Measurements from ENCODE around the gene EFCAB8. TPM values are rescaled to one million over a fixed set of nuclear protein-coding genes. Genes with fewer than 3 reads are reported as not detected.

Gene EFCAB8
- total RNA-seq, 4 donors from 2014 or later: not detected

DNA sequence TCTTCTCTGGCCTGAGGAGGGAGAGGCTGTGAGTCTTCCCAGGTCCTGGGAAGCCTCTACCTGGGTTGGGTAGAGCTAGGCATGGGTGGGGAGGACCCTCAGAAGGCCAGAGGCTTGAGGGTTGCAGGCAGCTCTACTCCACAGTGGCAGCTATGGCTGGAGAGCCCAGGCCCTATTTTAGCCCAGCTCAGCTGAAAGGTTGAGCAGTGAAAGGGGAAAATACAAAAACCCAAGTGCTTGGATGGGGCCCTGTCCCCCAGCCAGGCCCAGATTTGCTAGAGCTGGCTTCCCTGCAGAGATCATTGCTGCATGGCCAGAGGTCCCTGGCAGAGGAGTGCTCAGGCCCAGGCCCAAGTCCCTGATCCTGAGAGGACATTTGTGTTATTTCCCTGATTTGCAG lies 99.9 kb downstream of the EFCAB8 start:
- peaks cover 0 to 7% (median 1%) of the 10 kb centered on the region in 3 donors for H3K27me3 ChIP-seq
- ATAC-seq (no peak), DNase-seq (no peak)
- in situ Hi-C loops (cut with MboI; ENCODE audit: low sequenced_read_pairs in 4 of 4): no loop called here
- TF ChIP-seq, protein P1, sequence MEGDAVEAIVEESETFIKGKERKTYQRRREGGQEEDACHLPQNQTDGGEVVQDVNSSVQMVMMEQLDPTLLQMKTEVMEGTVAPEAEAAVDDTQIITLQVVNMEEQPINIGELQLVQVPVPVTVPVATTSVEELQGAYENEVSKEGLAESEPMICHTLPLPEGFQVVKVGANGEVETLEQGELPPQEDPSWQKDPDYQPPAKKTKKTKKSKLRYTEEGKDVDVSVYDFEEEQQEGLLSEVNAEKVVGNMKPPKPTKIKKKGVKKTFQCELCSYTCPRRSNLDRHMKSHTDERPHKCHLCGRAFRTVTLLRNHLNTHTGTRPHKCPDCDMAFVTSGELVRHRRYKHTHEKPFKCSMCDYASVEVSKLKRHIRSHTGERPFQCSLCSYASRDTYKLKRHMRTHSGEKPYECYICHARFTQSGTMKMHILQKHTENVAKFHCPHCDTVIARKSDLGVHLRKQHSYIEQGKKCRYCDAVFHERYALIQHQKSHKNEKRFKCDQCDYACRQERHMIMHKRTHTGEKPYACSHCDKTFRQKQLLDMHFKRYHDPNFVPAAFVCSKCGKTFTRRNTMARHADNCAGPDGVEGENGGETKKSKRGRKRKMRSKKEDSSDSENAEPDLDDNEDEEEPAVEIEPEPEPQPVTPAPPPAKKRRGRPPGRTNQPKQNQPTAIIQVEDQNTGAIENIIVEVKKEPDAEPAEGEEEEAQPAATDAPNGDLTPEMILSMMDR (IDR thresholded peaks at IDR 0.05 in 4 of 5, conservative IDR thresholded peaks at IDR 0.05 in 1 of 5): no peak
- TF ChIP-seq POLR2A (IDR thresholded peaks at IDR 0.05): no peak
- no peaks in the 10 kb centered on the region for H3K4me1 ChIP-seq
- H3K4me3 ChIP-seq: no peak overlapping the region
- intact Hi-C loops (cut with DNase I; ENCODE audit: low total_unique reads): no loop called here
- H3K27ac ChIP-seq: no peak overlapping the region
- H3K9me3 ChIP-seq: peaks cover 0 to 4% (median 0%) of the 10 kb centered on the region in 3 donors
- H3K36me3 ChIP-seq: no peaks in the 10 kb centered on the region

- Histone ChIP-seq H3K4me3 (no peak overlapping the region), H3K4me1 (no peaks in the 10 kb centered on the region), H3K9me3 (no peaks in the 10 kb centered on the region), H3K27ac (no peak overlapping the region), H3K36me3 (no peaks in the 10 kb centered on the region), H3K27me3 (peaks cover 0 to 3% (median 0%) of the 10 kb centered on the region in 3 donors)
- no peak for DNase-seq
- no peak for TF ChIP-seq POLR2A (IDR thresholded peaks at IDR 0.05)
- TF ChIP-seq, protein P1 (IDR thresholded peaks at IDR 0.05 in 4 of 5, conservative IDR thresholded peaks at IDR 0.05 in 1 of 5): no peak
- in situ Hi-C loops (cut with MboI; ENCODE audit: low sequenced_read_pairs in 4 of 4) (no loop called here), intact Hi-C loops (cut with DNase I; ENCODE audit: low total_unique reads) (no loop called here)
- no peak for ATAC-seq
Measured at GRCh38 chr20:32959351-32960221, 100.9 kb downstream of the EFCAB8 start.

DNA sequence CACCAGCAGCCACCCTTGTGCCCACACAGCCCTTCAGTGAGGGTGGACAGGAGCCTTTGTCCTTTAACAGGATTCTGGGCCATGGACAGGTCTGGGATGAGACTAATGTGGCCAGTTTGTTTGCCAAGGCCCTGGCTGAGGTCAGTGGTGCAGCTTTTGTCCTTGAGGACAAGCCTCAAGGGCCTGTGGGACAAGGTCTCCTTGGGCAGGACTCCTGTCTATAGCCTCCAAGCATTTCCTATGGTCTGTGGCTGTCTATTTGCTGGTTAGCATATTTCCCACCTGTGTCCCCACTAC lies 101.4 kb downstream of the EFCAB8 start:
- ATAC-seq (no peak), DNase-seq (no peak)
- Histone ChIP-seq H3K36me3 (no peaks in the 10 kb centered on the region), H3K27me3 (peaks cover 0 to under 1% (median under 1%) of the 10 kb centered on the region in 3 donors), H3K4me1 (no peaks in the 10 kb centered on the region), H3K4me3 (no peak overlapping the region), H3K9me3 (no peaks in the 10 kb centered on the region), H3K27ac (no peak overlapping the region)
- TF ChIP-seq, protein P1 (IDR thresholded peaks at IDR 0.05 in 4 of 5, conservative IDR thresholded peaks at IDR 0.05 in 1 of 5): no peak
- no peak for TF ChIP-seq POLR2A (IDR thresholded peaks at IDR 0.05)
- intact Hi-C loops (cut with DNase I; ENCODE audit: low total_unique reads): no loop called here
- in situ Hi-C loops (cut with MboI; ENCODE audit: low sequenced_read_pairs in 4 of 4): no loop called here

- no peak overlapping the region for H3K27ac ChIP-seq
- no peaks in the 10 kb centered on the region for H3K4me1 ChIP-seq
- H3K27me3 ChIP-seq: peaks cover 0 to 5% (median 0%) of the 10 kb centered on the region in 3 donors
- in situ Hi-C loops (cut with MboI; ENCODE audit: low sequenced_read_pairs in 4 of 4): no loop called here
- no peaks in the 10 kb centered on the region for H3K36me3 ChIP-seq
- no peak for ATAC-seq
- no peak overlapping the region for H3K4me3 ChIP-seq
- TF ChIP-seq, protein P1 (IDR thresholded peaks at IDR 0.05 in 4 of 5, conservative IDR thresholded peaks at IDR 0.05 in 1 of 5): no peak
- TF ChIP-seq POLR2A (IDR thresholded peaks at IDR 0.05): no peak
- no peaks in the 10 kb centered on the region for H3K9me3 ChIP-seq
- intact Hi-C loops (cut with DNase I; ENCODE audit: low total_unique reads): no loop called here
- DNase-seq: no peak
Measured at GRCh38 chr20:32960849-32961731, 102.4 kb downstream of the EFCAB8 start.

All from gastrocnemius medialis (tissue), 4 donors.